WTC11 (cell line): ENCODE results near the gene SFTPD. TPM values are rescaled to one million over a fixed set of nuclear protein-coding genes. Genes with fewer than 3 reads are reported as not detected.

ENCODE experiments used
- ATAC-seq: fragments of 200-7000 bp; cut with Tn5 transposase; 2 replicates; pipeline ENCODE4 v1.10.0; 2021; ENCODE audit warnings: mild to moderate bottlenecking, moderate library complexity
- CTCF ChIA-PET: fragments of 300-600 bp; sonication (Branson Sonifier 250); formaldehyde crosslinking; loops from one replicate; lab custom pipeline; 2021; ENCODE audit warnings: antibody characterized with exemption; lab: Charles Lee
- POLR2A ChIA-PET: fragments of 350-600 bp; sonication (Branson Sonifier 250); formaldehyde crosslinking; loops from one replicate; lab custom pipeline; 2021; ENCODE audit warnings: antibody characterized with exemption; lab: Charles Lee
- DNase-seq: peaks from one replicate; pipeline ENCODE4 v3.0.0; 2021; ENCODE audit warnings: low spot score
- H3K27ac Mint-ChIP-seq: 2 replicates; pipeline ENCODE4 v1.8.0; 2021; ENCODE audit warnings: mixed read lengths
- H3K27me3 Mint-ChIP-seq: 2 replicates; pipeline ENCODE4 v1.8.0; 2021; ENCODE audit warnings: low read depth, mild to moderate bottlenecking, moderate library complexity, mixed read lengths
- H3K36me3 Mint-ChIP-seq: 2 replicates; pipeline ENCODE4 v1.8.0; 2021; ENCODE audit warnings: mixed read lengths
- H3K4me1 Mint-ChIP-seq: 2 replicates; pipeline ENCODE4 v1.8.0; 2022; ENCODE audit warnings: mixed read lengths
- H3K4me3 Mint-ChIP-seq: 2 replicates; pipeline ENCODE4 v1.8.0; 2021; ENCODE audit warnings: mild to moderate bottlenecking, moderate library complexity, mixed read lengths
- H3K9me3 Mint-ChIP-seq: 2 replicates; pipeline ENCODE4 v1.8.0; 2021; ENCODE audit warnings: mixed read lengths
- AFF4 ChIP-seq: sonication (generic); formaldehyde crosslinking; IDR thresholded peaks from 2 replicates; pipeline ENCODE4 v1.8.1; 2023; ENCODE audit warnings: mild to moderate bottlenecking, missing genetic modification reagents, borderline replicate concordance
- ARID4B ChIP-seq: sonication (generic); formaldehyde crosslinking; IDR thresholded peaks from 2 replicates; pipeline ENCODE4 v1.8.0; 2023; ENCODE audit warnings: missing genetic modification reagents, mild to moderate bottlenecking, borderline replicate concordance
- ATF1 ChIP-seq: sonication (generic); formaldehyde crosslinking; IDR thresholded peaks from 2 replicates; pipeline ENCODE4 v1.8.1; 2023; ENCODE audit warnings: mild to moderate bottlenecking, moderate library complexity, missing genetic modification reagents
- CREB1 ChIP-seq: sonication (generic); formaldehyde crosslinking; IDR thresholded peaks from 2 replicates; pipeline ENCODE4 v1.8.0; 2023; ENCODE audit warnings: mild to moderate bottlenecking, missing genetic modification reagents
- FOXJ3 ChIP-seq: sonication (generic); formaldehyde crosslinking; IDR thresholded peaks from 2 replicates; pipeline ENCODE4 v1.9.0; 2021; ENCODE audit warnings: missing genetic modification reagents, mild to moderate bottlenecking, borderline replicate concordance
- FOXP1 ChIP-seq: sonication (generic); formaldehyde crosslinking; IDR thresholded peaks from 2 replicates; pipeline ENCODE4 v1.8.0; 2022; ENCODE audit warnings: missing genetic modification reagents, mild to moderate bottlenecking, moderate library complexity, borderline replicate concordance
- GABPB1 ChIP-seq: sonication (generic); formaldehyde crosslinking; IDR thresholded peaks from 2 replicates; pipeline ENCODE4 v1.8.1; 2023; ENCODE audit warnings: mild to moderate bottlenecking, missing genetic modification reagents
- GTF2I ChIP-seq: fragments of 250-450 bp; sonication (Bioruptor Pico); conservative IDR thresholded peaks from 2 replicates; pipeline ENCODE4 v1.4.0; 2021; ENCODE audit warnings: mild to moderate bottlenecking
- HMGA2 ChIP-seq: fragments of 250-450 bp; sonication (Bioruptor Pico); IDR thresholded peaks from 2 replicates; pipeline ENCODE4 v1.4.0; 2021; ENCODE audit warnings: mild to moderate bottlenecking, moderate library complexity
- IRF2 ChIP-seq: sonication (generic); formaldehyde crosslinking; IDR thresholded peaks from 2 replicates; pipeline ENCODE4 v1.8.0; 2022; ENCODE audit warnings: low read depth, missing genetic modification reagents, borderline replicate concordance
- NR2C2 ChIP-seq: sonication (generic); formaldehyde crosslinking; IDR thresholded peaks from 2 replicates; pipeline ENCODE4 v1.8.0; 2022; ENCODE audit warnings: mild to moderate bottlenecking, missing genetic modification reagents
- PREB ChIP-seq: sonication (generic); formaldehyde crosslinking; IDR thresholded peaks from 2 replicates; pipeline ENCODE4 v1.8.1; 2022; ENCODE audit warnings: mild to moderate bottlenecking, missing genetic modification reagents, moderate library complexity, borderline replicate concordance
- RELA ChIP-seq: sonication (generic); formaldehyde crosslinking; IDR thresholded peaks from 2 replicates; pipeline ENCODE4 v1.8.1; 2022; ENCODE audit warnings: missing genetic modification reagents, mild to moderate bottlenecking, borderline replicate concordance
- SMAD4 ChIP-seq: sonication (generic); formaldehyde crosslinking; IDR thresholded peaks from 2 replicates; pipeline ENCODE4 v1.8.0; 2022; ENCODE audit warnings: mild to moderate bottlenecking, missing genetic modification reagents
- TCF7 ChIP-seq: sonication (generic); formaldehyde crosslinking; IDR thresholded peaks from 2 replicates; pipeline ENCODE4 v1.8.0; 2022; ENCODE audit warnings: mild to moderate bottlenecking, low read depth, missing genetic modification reagents, moderate library complexity
- ZBTB21 ChIP-seq: sonication (generic); formaldehyde crosslinking; IDR thresholded peaks from 2 replicates; pipeline ENCODE4 v1.8.1; 2023; ENCODE audit warnings: mild to moderate bottlenecking, missing genetic modification reagents, borderline replicate concordance
- ZBTB43 ChIP-seq: sonication (generic); formaldehyde crosslinking; IDR thresholded peaks from 2 replicates; pipeline ENCODE4 v1.8.1; 2023; ENCODE audit warnings: mild to moderate bottlenecking, missing genetic modification reagents
- ZNF281 ChIP-seq: sonication (generic); formaldehyde crosslinking; IDR thresholded peaks from 2 replicates; pipeline ENCODE4 v1.8.0; 2023; ENCODE audit warnings: mild to moderate bottlenecking, missing genetic modification reagents
- total RNA-seq: library from RNA; stranded (reverse); gene quantifications from 3 replicates; pipeline ENCODE4 v1.2.3, GENCODE V29; 2021

The SFTPD gene
- total RNA-seq, 1 experiment from 2014 or later: 0.66 TPM

- H3K27ac Mint-ChIP-seq: no peak overlapping the region
- DNase-seq (no peak), ATAC-seq (no peak)
- POLR2A ChIA-PET: no interaction called here
- H3K36me3 Mint-ChIP-seq: no peaks in the 10 kb centered on the region
- H3K4me3 Mint-ChIP-seq: no peak overlapping the region
- no peaks in the 10 kb centered on the region for H3K9me3 Mint-ChIP-seq
- TF ChIP-seq FOXJ3 (no peak), IRF2 (CRISPR knock-in tag) (no peak), NR2C2 (no peak), HMGA2 (no peak), TCF7 (CRISPR knock-in tag) (no peak), ATF1 (no peak), ZBTB43 (no peak), ZBTB21 (no peak), GTF2I (CRISPR knock-in tag) (no peak), RELA (CRISPR knock-in tag) (no peak), GABPB1 (no peak), ARID4B (no peak), AFF4 (CRISPR knock-in tag) (no peak)
- TF ChIP-seq, all 79 proteins: peak for 0
- Mint-ChIP-seq H3K27me3 (peaks cover 6% of the 10 kb centered on the region), H3K4me1 (no peaks in the 10 kb centered on the region)
- CTCF ChIA-PET: interaction anchor here (0.6 to 1.4 kb wide), 2 partner anchors 89 to 519 kb away, joined by 3 to 5 read pairs; no protein-coding TSS in a partner anchor
Observed at GRCh38 chr10:79939969-79940368, 8.9 kb downstream of the SFTPD start.

- H3K27me3 Mint-ChIP-seq: peaks cover 6% of the 10 kb centered on the region
- ATAC-seq: no peak
- no peaks in the 10 kb centered on the region for H3K36me3 Mint-ChIP-seq
- no peak overlapping the region for H3K27ac Mint-ChIP-seq
- no peaks in the 10 kb centered on the region for H3K4me1 Mint-ChIP-seq
- no peaks in the 10 kb centered on the region for H3K9me3 Mint-ChIP-seq
- ChIA-PET CTCF (no interaction called here), POLR2A (no interaction called here)
- H3K4me3 Mint-ChIP-seq: no peak overlapping the region
- TF ChIP-seq FOXP1 (CRISPR knock-in tag) (no peak), SMAD4 (CRISPR knock-in tag) (no peak), ATF1 (no peak), ZNF281 (no peak), GTF2I (CRISPR knock-in tag) (no peak), CREB1 (no peak), PREB (CRISPR knock-in tag) (no peak)
- DNase-seq: no peak
Observed at GRCh38 chr10:79938728-79939406, 10.0 kb downstream of the SFTPD start.
